HepG2 (cell line): ENCODE measurements around the gene SMAD7. TPM values are rescaled to one million over a fixed set of nuclear protein-coding genes. Genes with fewer than 3 reads are reported as not detected.
A peak's percentile ranks its signal among the peaks of the same experiment; 100 is the strongest.

Experiments
- EZH2 ChIP-seq: conservative IDR thresholded peaks from 2 replicates; pipeline ENCODE4 v1.6.1; 2012; ENCODE audit warnings: mild to moderate bottlenecking, low read depth, low read length, moderate library complexity
- LRRFIP1 ChIP-seq: sonication (generic); formaldehyde crosslinking; conservative IDR thresholded peaks from 2 replicates; pipeline ENCODE4 v1.4.0; 2020; ENCODE audit warnings: missing genetic modification reagents
- MATR3 ChIP-seq: sonication (generic); formaldehyde crosslinking; IDR thresholded peaks from 2 replicates; pipeline ENCODE4 v1.4.0; 2020; ENCODE audit warnings: missing genetic modification reagents
- MEIS1 ChIP-seq: sonication (generic); formaldehyde crosslinking; IDR thresholded peaks from 2 replicates; pipeline ENCODE4 v1.9.0; 2021; ENCODE audit warnings: mild to moderate bottlenecking, missing genetic modification reagents, moderate library complexity, borderline replicate concordance
- NFYB ChIP-seq: sonication (generic); formaldehyde crosslinking; IDR thresholded peaks from 2 replicates; pipeline ENCODE4 v1.4.0; 2020; ENCODE audit warnings: missing genetic modification reagents
- RBAK ChIP-seq: sonication (generic); formaldehyde crosslinking; IDR thresholded peaks from 2 replicates; pipeline ENCODE4 v1.5.1; 2020; ENCODE audit warnings: mild to moderate bottlenecking, missing genetic modification reagents
- SAP130 ChIP-seq: IDR thresholded peaks from 2 replicates; pipeline ENCODE4 v1.6.1; 2016; ENCODE audit warnings: low read depth
- THAP7 ChIP-seq: sonication (generic); formaldehyde crosslinking; IDR thresholded peaks from 2 replicates; pipeline ENCODE4 v1.8.1; 2023; ENCODE audit warnings: mild to moderate bottlenecking, missing genetic modification reagents
- THAP8 ChIP-seq: sonication (generic); formaldehyde crosslinking; IDR thresholded peaks from 2 replicates; pipeline ENCODE4 v1.5.1; 2020; ENCODE audit warnings: missing genetic modification reagents, mild to moderate bottlenecking, borderline replicate concordance
- ZNF281 ChIP-seq: sonication (generic); formaldehyde crosslinking; IDR thresholded peaks from 2 replicates; pipeline ENCODE4 v1.4.0; 2020; ENCODE audit warnings: missing genetic modification reagents, borderline replicate concordance
- ZNF564 ChIP-seq: sonication (generic); formaldehyde crosslinking; IDR thresholded peaks from 2 replicates; pipeline ENCODE4 v1.8.1; 2023; ENCODE audit warnings: mild to moderate bottlenecking, missing genetic modification reagents
- ZNF607 ChIP-seq: sonication (generic); formaldehyde crosslinking; IDR thresholded peaks from 2 replicates; pipeline ENCODE4 v1.5.1; 2020; ENCODE audit warnings: missing genetic modification reagents, mild to moderate bottlenecking, borderline replicate concordance
- polyA plus RNA-seq, 8 experiments: library from polyadenylated mRNA; depleted of rRNA in 3 of 8; stranded (reverse) in 7 of 8; unstranded in 1 of 8; fragments of >200 nt; fragmentation: Illumina TruSeq in 4 of 8; extraction: Trizol in 4 of 8; gene quantifications; 2 replicates each; pipeline versions ENCODE4 v1.2.1 to v1.2.3, GENCODE V29; 2011 to 2016; ENCODE audit warnings: low read depth in 4 of 8, missing spikeins in 1 of 8, mixed read lengths in 1 of 8; ENCODE audit not compliant: insufficient read depth in 1 of 8
- total RNA-seq, 5 experiments: library from RNA; depleted of rRNA; stranded (reverse); fragments of >200 nt; fragmentation: Illumina TruSeq; extraction: Trizol; gene quantifications; 2 replicates each; pipeline ENCODE4 v1.2.3, GENCODE V29; 2016; ENCODE audit warnings: low read depth in 1 of 5

Gene SMAD7
- total and polyA plus RNA-seq, 2 of the 13 experiments (the other 11 are each of a cell fraction or from before 2014, with no cell fraction given): 17.4 to 24.7 TPM

- TF ChIP-seq LRRFIP1: no peak
- TF ChIP-seq MATR3 (CRISPR knock-in tag): no peak
- TF ChIP-seq EZH2: no peak
- TF ChIP-seq ZNF281 (CRISPR knock-in tag): no peak
- TF ChIP-seq ZNF564 (CRISPR knock-in tag): no peak
- 0 out of 2 replicates have a peak, but pooled peaks have one; percentile 35 for TF ChIP-seq ZNF607 (CRISPR knock-in tag)
- no peak for TF ChIP-seq SAP130 (CRISPR knock-in tag)
- TF ChIP-seq RBAK: no peak
- no peak for TF ChIP-seq MEIS1 (CRISPR knock-in tag)
- no peak for TF ChIP-seq THAP7 (CRISPR knock-in tag)
- no peak for TF ChIP-seq THAP8
- no peak for TF ChIP-seq NFYB
- TF ChIP-seq, all 625 proteins: peak for 11
These were observed 25.9 kb downstream of the SMAD7 start (continued) for GRCh38 chr18:48924630-48925490.
